ENCODE measurements around the gene WDCP.

Gene WDCP

GRCh38 chr2:24012521-24013188, 34.5 kb downstream of the WDCP start:
- DNase-seq (ENCODE audit: extremely low spot score): no peak
- ChIA-PET CTCF (interaction anchor here (1.4 to 1.7 kb wide), 2 partner anchors 11 to 43 kb away, joined by 3 to 4 read pairs; no protein-coding TSS in a partner anchor), POLR2A (interaction anchor here (0.8 kb wide), 1 partner anchor 13 kb away, joined by 4 read pairs; no protein-coding TSS in a partner anchor)
- no peak for TF ChIP-seq CTCF (IDR thresholded peaks at IDR 0.05; ENCODE audit: control extremely low read depth, extremely low read depth, low read depth, missing control alignments)

GRCh38 chr2:24011250-24012104, 35.7 kb downstream of the WDCP start:
- CTCF ChIA-PET: interaction anchor here (0.7 to 1.7 kb wide), 3 partner anchors 12 to 49 kb away, joined by 3 to 4 read pairs (median 3); no protein-coding TSS in a partner anchor
- TF ChIP-seq CTCF (IDR thresholded peaks at IDR 0.05; ENCODE audit: control extremely low read depth, extremely low read depth, low read depth, missing control alignments): no peak
- POLR2A ChIA-PET: no interaction called here
- no peak for DNase-seq (ENCODE audit: extremely low spot score)

GRCh38 chr2:24010477-24011249, 36.5 kb downstream of the WDCP start:
- no peak for TF ChIP-seq CTCF (IDR thresholded peaks at IDR 0.05; ENCODE audit: control extremely low read depth, extremely low read depth, low read depth, missing control alignments)
- POLR2A ChIA-PET: no interaction called here
- CTCF ChIA-PET: interaction anchor here (0.7 to 1.7 kb wide), 2 partner anchors 13 to 50 kb away, joined by 3 to 4 read pairs; no protein-coding TSS in a partner anchor
- DNase-seq (ENCODE audit: extremely low spot score): peak; percentile 19

- CTCF ChIA-PET: no interaction called here
- TF ChIP-seq CTCF (IDR thresholded peaks at IDR 0.05; ENCODE audit: control extremely low read depth, extremely low read depth, low read depth, missing control alignments): no peak
- POLR2A ChIA-PET: no interaction called here
- peak; percentile 46 for DNase-seq (ENCODE audit: extremely low spot score)
These were observed 37.3 kb downstream of the WDCP start, which contains the start of gene MFSD2B for GRCh38 chr2:24009680-24010476. Gene MFSD2B (plus strand): TSS chr2:24010085. CDS start chr2:24010097, 12 bp downstream.

- DNase-seq (ENCODE audit: extremely low spot score): no peak
- ChIA-PET POLR2A (no interaction called here), CTCF (interaction anchor here (1.1 kb wide), 1 partner anchor 26 kb away, joined by 3 read pairs; no protein-coding TSS in a partner anchor)
- no peak for TF ChIP-seq CTCF (IDR thresholded peaks at IDR 0.05; ENCODE audit: control extremely low read depth, extremely low read depth, low read depth, missing control alignments)
These were observed 37.9 kb downstream of the WDCP start for GRCh38 chr2:24009367-24009679.
